Naive thymus-derived CD4-positive, alpha-beta T cell (primary cell): ENCODE data around the gene PTPN1. TPM values are rescaled to one million over a fixed set of nuclear protein-coding genes. Genes with fewer than 3 reads are reported as not detected.
A peak's percentile ranks its signal among the peaks of the same experiment; 100 is the strongest.
"Not testable (repeated sequence)": the region's sequence is repeated elsewhere in the genome, so short reads cannot be mapped to it uniquely, and the experiment has no call there.

ENCODE experiments used
- ATAC-seq: fragments of 150-1000 bp; cut with Tn5 transposase; 2 replicates; pipeline ENCODE4 v1.10.0; 2021; ENCODE audit warnings: mild to moderate bottlenecking, moderate library complexity
- CTCF ChIA-PET: fragments of 350-600 bp; sonication (Branson Sonifier 250); formaldehyde crosslinking; loops from one replicate; lab custom pipeline; 2021; ENCODE audit warnings: antibody characterized with exemption; lab: Charles Lee
- POLR2A ChIA-PET: fragments of 350-600 bp; sonication (Branson Sonifier 250); formaldehyde crosslinking; loops from one replicate; lab custom pipeline; 2021; ENCODE audit warnings: antibody characterized with exemption, inconsistent platforms; lab: Charles Lee
- DNase-seq, 9 donors: peaks; one replicate each; pipeline versions ENCODE4 v3.0.0 to v3.0.0-alpha.2; 2020 to 2022; ENCODE audit warnings: mixed read lengths in 1 of 9
- H3K27ac ChIP-seq: one replicate; pipeline ENCODE4 v1.7.0; 2013; ENCODE audit warnings: mild to moderate bottlenecking, low read depth, low read length, moderate library complexity
- H3K27me3 ChIP-seq, 2 donors: one replicate each; pipeline ENCODE4 v1.7.0; 2013; ENCODE audit warnings: low read length in 2 of 2, mild to moderate bottlenecking in 2 of 2, moderate library complexity in 2 of 2; ENCODE audit not compliant: control insufficient read depth in 2 of 2, insufficient read depth in 2 of 2
- H3K36me3 ChIP-seq, 3 experiments: 1 replicate in 2 of 3; 2 replicates in 1 of 3; pipeline ENCODE4 v1.7.0; 2013; ENCODE audit warnings: low read length in 3 of 3, mild to moderate bottlenecking in 3 of 3, moderate library complexity in 1 of 3; ENCODE audit not compliant: insufficient read depth in 3 of 3, control insufficient read depth in 2 of 3
- H3K4me1 ChIP-seq, 2 donors: one replicate each; pipeline ENCODE4 v1.7.0; 2013; ENCODE audit warnings: low read length in 2 of 2, mild to moderate bottlenecking in 2 of 2, moderate library complexity in 1 of 2; ENCODE audit not compliant: control insufficient read depth in 2 of 2, insufficient read depth in 2 of 2
- H3K4me3 ChIP-seq: 2 replicates; pipeline ENCODE4 v1.7.0; 2013; ENCODE audit warnings: mild to moderate bottlenecking, low read length
- H3K9me3 ChIP-seq, 3 experiments: 1 replicate in 2 of 3; 2 replicates in 1 of 3; pipeline ENCODE4 v1.7.0; 2013; ENCODE audit warnings: low read length in 3 of 3; ENCODE audit not compliant: control insufficient read depth in 2 of 3
- H3K27ac Mint-ChIP-seq, 9 donors: one replicate each; pipeline ENCODE4 v1.8.0; 2020 to 2022; ENCODE audit warnings: mixed read lengths in 9 of 9, mild to moderate bottlenecking in 8 of 9, moderate library complexity in 5 of 9, inconsistent platforms in 2 of 9
- H3K27me3 Mint-ChIP-seq, 5 donors: one replicate each; pipeline ENCODE4 v1.8.0; 2021 to 2022; ENCODE audit warnings: mixed read lengths in 5 of 5, mild to moderate bottlenecking in 1 of 5
- H3K36me3 Mint-ChIP-seq, 5 donors: one replicate each; pipeline ENCODE4 v1.8.0; 2020 to 2022; ENCODE audit warnings: mixed read lengths in 5 of 5, mild to moderate bottlenecking in 3 of 5, inconsistent platforms in 1 of 5
- H3K4me1 Mint-ChIP-seq, 7 donors: one replicate each; pipeline ENCODE4 v1.8.0; 2020 to 2022; ENCODE audit warnings: mixed read lengths in 7 of 7, mild to moderate bottlenecking in 3 of 7, inconsistent platforms in 1 of 7
- H3K4me3 Mint-ChIP-seq, 10 donors: one replicate each; pipeline ENCODE4 v1.8.0; 2020 to 2022; ENCODE audit warnings: mild to moderate bottlenecking in 10 of 10, mixed read lengths in 10 of 10, moderate library complexity in 6 of 10, inconsistent platforms in 2 of 10
- H3K9me3 Mint-ChIP-seq, 11 donors: one replicate each; pipeline ENCODE4 v1.8.0; 2020 to 2022; ENCODE audit warnings: mixed read lengths in 11 of 11, mild to moderate bottlenecking in 4 of 11, inconsistent platforms in 1 of 11, moderate library complexity in 1 of 11
- intact Hi-C, 2 donors: fragments of 100-400 bp; cut with micrococcal nuclease; formaldehyde crosslinking; loops; one replicate each; pipeline ENCODE4 v1.15.1; 2023
- polyA plus RNA-seq, 2 donors: library from polyadenylated mRNA; unstranded; fragments of 300-500 nt; fragmentation: Illumina TruSeq; gene quantifications; one replicate each; pipeline ENCODE4 v1.2.3, GENCODE V29; 2021
- total RNA-seq, 6 experiments: library from RNA in 5 of 6; stranded (reverse) in 5 of 6; gene quantifications; 1 replicate in 5 of 6; 2 replicates in 1 of 6; pipeline ENCODE4 v1.2.3 and lab custom pipeline; 2021 to 2026

The PTPN1 gene
- total and polyA plus RNA-seq, 7 experiments from 2014 or later: 30.4 to 80.5 (median 59.7) TPM

GRCh38 chr20:50567860-50568548, 57.8 kb downstream of the PTPN1 start:
- Histone ChIP-seq H3K4me3 (no peak overlapping the region), H3K4me1 (peaks cover 7 to 19% of the 10 kb centered on the region in 2 donors), H3K27me3 (no peaks in the 10 kb centered on the region), H3K36me3 (peaks cover 3 to 54% (median 8%) of the 10 kb centered on the region in 3 experiments), H3K9me3 (no peaks in the 10 kb centered on the region), H3K27ac (no peak overlapping the region)
- Mint-ChIP-seq H3K27ac (peak overlapping the region in 8 of 9 donors; percentile 15 to 91 (median 67)), H3K9me3 (no peaks in the 10 kb centered on the region), H3K4me1 (peaks cover 35 to 78% (median 71%) of the 10 kb centered on the region in 7 donors), H3K27me3 (no peaks in the 10 kb centered on the region), H3K36me3 (peaks cover 12 to 42% (median 21%) of the 10 kb centered on the region in 5 donors), H3K4me3 (peak overlapping the region in 1 of 10 donors; percentile 9)
- CTCF ChIA-PET: no interaction called here
- DNase-seq: no peak
- intact Hi-C loops: no loop called here
- POLR2A ChIA-PET: interaction anchor here (1.0 to 2.0 kb wide), 4 partner anchors 49 to 80 kb away, joined by 3 to 6 read pairs (median 4); no protein-coding TSS in a partner anchor
- ATAC-seq: no peak

- Histone ChIP-seq H3K4me3 (no peak overlapping the region), H3K9me3 (no peaks in the 10 kb centered on the region), H3K27ac (no peak overlapping the region), H3K27me3 (no peaks in the 10 kb centered on the region), H3K4me1 (peaks cover 7 to 19% of the 10 kb centered on the region in 2 donors), H3K36me3 (peaks cover 3 to 54% (median 6%) of the 10 kb centered on the region in 3 experiments)
- DNase-seq (no peak), ATAC-seq (no peak)
- no peaks in the 10 kb centered on the region for H3K9me3 Mint-ChIP-seq
- ChIA-PET CTCF (no interaction called here), POLR2A (interaction anchor here (1.0 to 1.1 kb wide), 3 partner anchors 52 to 81 kb away, joined by 3 to 4 read pairs (median 3); no protein-coding TSS in a partner anchor)
- peaks cover 7 to 44% (median 16%) of the 10 kb centered on the region in 5 donors for H3K36me3 Mint-ChIP-seq
- intact Hi-C loops: no loop called here
- peaks cover 38 to 78% (median 71%) of the 10 kb centered on the region in 7 donors for H3K4me1 Mint-ChIP-seq
- peak overlapping the region in 8 of 9 donors; percentile 13 to 91 (median 62) for H3K27ac Mint-ChIP-seq
- H3K27me3 Mint-ChIP-seq: no peaks in the 10 kb centered on the region
- H3K4me3 Mint-ChIP-seq: peak overlapping the region in 1 of 10 donors; percentile 9
Observed at GRCh38 chr20:50568549-50568942, 58.4 kb downstream of the PTPN1 start.

GRCh38 chr20:50569487-50569863, 59.3 kb downstream of the PTPN1 start:
- H3K27me3 Mint-ChIP-seq, intact Hi-C loops, H3K27me3 ChIP-seq, H3K9me3 Mint-ChIP-seq, DNase-seq, ATAC-seq, H3K4me3 ChIP-seq, H3K9me3 ChIP-seq: not testable (repeated sequence)
- peaks cover 38 to 75% (median 72%) of the 10 kb centered on the region in 7 donors for H3K4me1 Mint-ChIP-seq
- peaks cover 4 to 60% (median 6%) of the 10 kb centered on the region in 3 experiments for H3K36me3 ChIP-seq
- peak overlapping the region; percentile 36 for H3K27ac ChIP-seq
- H3K27ac Mint-ChIP-seq: peak overlapping the region; percentile 3 to 91 (median 65)
- H3K4me1 ChIP-seq: peaks cover 7 to 19% of the 10 kb centered on the region in 2 donors
- POLR2A ChIA-PET: interaction anchor here (0.9 to 1.1 kb wide), 3 partner anchors 53 to 67 kb away, joined by 3 to 4 read pairs (median 3); no protein-coding TSS in a partner anchor
- H3K4me3 Mint-ChIP-seq: peak overlapping the region in 3 of 10 donors; percentile 47 to 70 (median 53)
- peaks cover 11 to 50% (median 16%) of the 10 kb centered on the region in 5 donors for H3K36me3 Mint-ChIP-seq
- CTCF ChIA-PET: interaction anchor here (0.9 kb wide), 2 partner anchors 65 to 91 kb away, joined by 4 read pairs; no protein-coding TSS in a partner anchor

- Histone ChIP-seq H3K27me3 (no peaks in the 10 kb centered on the region), H3K9me3 (no peaks in the 10 kb centered on the region), H3K27ac (peak overlapping the region; percentile 36), H3K4me1 (peaks cover 7 to 19% of the 10 kb centered on the region in 2 donors), H3K36me3 (peaks cover 7 to 60% (median 13%) of the 10 kb centered on the region in 3 experiments), H3K4me3 (no peak overlapping the region)
- Mint-ChIP-seq H3K4me1 (peaks cover 39 to 75% (median 70%) of the 10 kb centered on the region in 7 donors), H3K27ac (peak overlapping the region; percentile 46 to 91 (median 83)), H3K4me3 (peak overlapping the region; percentile 5 to 73 (median 45)), H3K27me3 (no peaks in the 10 kb centered on the region), H3K9me3 (no peaks in the 10 kb centered on the region), H3K36me3 (peaks cover 10 to 51% (median 17%) of the 10 kb centered on the region in 5 donors)
- DNase-seq: peak in 7 of 9 donors; percentile 18 to 49 (median 45)
- intact Hi-C loops: loop anchor here (1.0 to 2.0 kb wide), 7 partner anchors 24 to 383 kb away; partner anchors contain the start of gene PTPN1 (in 2 of the 2)
- peak; percentile 79 for ATAC-seq
- CTCF ChIA-PET: interaction anchor here (0.6 to 1.2 kb wide), 12 partner anchors 9 to 379 kb away, joined by 3 to 6 read pairs (median 3); no protein-coding TSS in a partner anchor
- POLR2A ChIA-PET: interaction anchor here (0.9 to 8.4 kb wide), 3 partner anchors 58 to 92 kb away, joined by 3 to 45 read pairs (median 3); partner anchors contain the start of gene PTPN1
Observed at GRCh38 chr20:50569864-50570836, 60.0 kb downstream of the PTPN1 start.

GRCh38 chr20:50571466-50571865, 61.3 kb downstream of the PTPN1 start:
- POLR2A ChIA-PET: interaction anchor here (8.4 kb wide), 1 partner anchor 60 kb away, joined by 45 read pairs; the partner anchor contains the start of gene PTPN1
- no peaks in the 10 kb centered on the region for H3K9me3 Mint-ChIP-seq

More at GRCh38 chr20:50571466-50571865, 61.3 kb downstream of the PTPN1 start:
- Histone ChIP-seq H3K36me3 (peaks cover 11 to 61% (median 13%) of the 10 kb centered on the region in 3 experiments), H3K27me3 (no peaks in the 10 kb centered on the region), H3K4me1 (peaks cover 7 to 19% of the 10 kb centered on the region in 2 donors), H3K9me3 (no peaks in the 10 kb centered on the region), H3K27ac (no peak overlapping the region), H3K4me3 (no peak overlapping the region)
- no peak for DNase-seq
- H3K27ac Mint-ChIP-seq: peak overlapping the region in 4 of 9 donors; percentile 2 to 91 (median 49)
- intact Hi-C loops: loop anchor here (2.0 kb wide), 2 partner anchors 61 to 385 kb away; partner anchors contain the start of gene PTPN1 (in 1 of the 2)
- peaks cover 39 to 76% (median 71%) of the 10 kb centered on the region in 7 donors for H3K4me1 Mint-ChIP-seq
- H3K36me3 Mint-ChIP-seq: peaks cover 8 to 49% (median 24%) of the 10 kb centered on the region in 5 donors
- CTCF ChIA-PET: interaction anchor here (7.1 kb wide), 1 partner anchor 68 kb away, joined by 67 read pairs; no protein-coding TSS in a partner anchor
- no peaks in the 10 kb centered on the region for H3K27me3 Mint-ChIP-seq
- peak overlapping the region in 1 of 10 donors; percentile 24 for H3K4me3 Mint-ChIP-seq
- no peak for ATAC-seq
